ENCODE measurements around the gene CARMIL1. TPM values are rescaled to one million over a fixed set of nuclear protein-coding genes. Genes with fewer than 3 reads are reported as not detected.

CARMIL1 gene
- total RNA-seq, 1 donor from 2014 or later = 11.8 TPM

GRCh38 chr6:25322692-25323091 is 43.5 kb downstream of the CARMIL1 start:
- Mint-ChIP-seq H3K27me3 (no peaks in the 10 kb centered on the region), H3K4me3 (no peak overlapping the region), H3K4me1 (ENCODE audit: unreplicated experiment) (peaks cover 25% of the 10 kb centered on the region), H3K9me3 (no peaks in the 10 kb centered on the region), H3K27ac (no peak overlapping the region), H3K36me3 (no peaks in the 10 kb centered on the region)
- TF ChIP-seq CTCF (conservative IDR thresholded peaks at IDR 0.05) = no peak
- no peak for DNase-seq (ENCODE audit: extremely low spot score, unreplicated experiment)

DNA sequence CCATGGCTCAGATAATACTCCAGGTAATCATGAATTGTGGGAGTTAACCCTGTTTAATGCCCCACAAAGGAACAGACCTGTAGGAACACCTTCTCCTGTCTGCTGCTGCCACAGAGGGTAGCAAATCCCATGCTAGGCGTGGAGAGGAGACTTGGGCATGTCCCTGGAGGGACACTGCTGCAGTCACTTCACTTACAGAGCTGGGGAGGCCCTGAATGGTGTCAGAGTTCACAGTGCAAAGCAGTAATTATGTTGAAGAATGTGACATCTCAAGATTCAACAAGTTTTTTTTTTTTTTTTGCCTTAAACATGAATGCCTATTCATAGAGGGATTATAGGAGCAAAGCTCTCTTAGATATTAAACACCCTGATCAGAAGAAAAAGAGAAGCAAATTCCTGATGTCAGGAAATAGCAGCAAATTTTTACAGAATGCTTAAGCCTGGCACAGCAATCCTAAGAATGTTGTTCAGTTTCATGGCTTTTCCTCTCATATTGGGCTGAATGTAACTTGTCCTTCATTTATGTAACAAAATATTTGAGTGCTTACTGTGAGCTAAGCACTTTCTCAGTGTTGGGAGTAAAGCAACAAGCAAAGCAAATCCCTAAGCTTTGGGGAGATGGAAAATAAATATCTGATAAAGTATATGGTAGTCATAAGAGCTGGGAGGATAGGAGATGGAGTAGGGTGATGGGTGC is 45.0 kb downstream of the CARMIL1 start:
- Mint-ChIP-seq H3K9me3 (no peaks in the 10 kb centered on the region), H3K4me3 (peak overlapping the region; percentile 20), H3K27ac (peak overlapping the region; percentile 19), H3K27me3 (no peaks in the 10 kb centered on the region), H3K4me1 (ENCODE audit: unreplicated experiment) (peaks cover 25% of the 10 kb centered on the region), H3K36me3 (no peaks in the 10 kb centered on the region)
- DNase-seq (ENCODE audit: extremely low spot score, unreplicated experiment) = no peak
- TF ChIP-seq CTCF (conservative IDR thresholded peaks at IDR 0.05) = no peak

DNA sequence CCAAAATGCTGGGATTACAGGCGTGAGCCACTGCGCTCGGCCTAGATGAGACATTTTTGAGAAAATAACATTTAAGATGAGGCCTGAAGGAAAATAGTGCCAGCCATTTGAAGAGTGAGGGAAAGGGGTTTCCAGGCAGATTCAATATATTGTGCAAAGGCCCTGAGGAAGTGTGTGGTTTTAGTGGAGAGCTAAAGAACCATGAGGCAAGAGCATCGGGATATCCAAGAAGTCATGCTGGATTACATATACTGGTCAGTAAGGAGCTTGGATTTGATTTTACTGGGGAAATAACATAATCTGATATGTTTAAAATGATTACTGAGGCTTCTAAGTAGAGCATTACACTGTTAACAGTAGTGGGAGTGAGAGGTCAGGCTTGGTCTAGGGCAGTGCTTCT is 47.0 kb downstream of the CARMIL1 start:
- no peak for DNase-seq (ENCODE audit: extremely low spot score, unreplicated experiment)
- H3K36me3 Mint-ChIP-seq = no peaks in the 10 kb centered on the region
- H3K9me3 Mint-ChIP-seq = no peaks in the 10 kb centered on the region
- TF ChIP-seq CTCF (conservative IDR thresholded peaks at IDR 0.05) = no peak
- no peak overlapping the region for H3K4me3 Mint-ChIP-seq
- no peak overlapping the region for H3K27ac Mint-ChIP-seq
- peaks cover 27% of the 10 kb centered on the region for H3K4me1 Mint-ChIP-seq (ENCODE audit: unreplicated experiment)
- no peaks in the 10 kb centered on the region for H3K27me3 Mint-ChIP-seq

DNA sequence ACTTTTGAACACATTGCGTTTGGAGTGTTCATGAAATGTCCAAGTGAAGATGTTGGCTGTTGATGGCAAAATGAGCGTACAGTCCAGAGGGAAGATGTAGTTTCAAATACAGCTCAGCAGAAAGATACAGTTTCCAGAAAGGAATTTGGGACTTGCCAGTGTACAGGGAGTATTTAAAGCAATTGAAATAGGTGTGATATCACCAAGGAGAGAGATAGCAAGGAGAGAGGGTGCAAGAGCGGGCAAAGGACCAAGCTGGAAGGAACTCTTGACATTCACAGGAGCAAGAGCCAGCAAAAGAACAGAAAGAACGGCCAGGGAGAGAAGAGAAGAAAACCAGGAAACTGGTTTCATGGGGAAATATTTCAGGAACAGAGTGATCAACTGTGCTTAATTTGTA is 47.8 kb downstream of the CARMIL1 start:
- Mint-ChIP-seq H3K36me3 (no peaks in the 10 kb centered on the region), H3K4me1 (ENCODE audit: unreplicated experiment) (peaks cover 32% of the 10 kb centered on the region), H3K9me3 (no peaks in the 10 kb centered on the region), H3K4me3 (no peak overlapping the region), H3K27me3 (no peaks in the 10 kb centered on the region), H3K27ac (no peak overlapping the region)
- TF ChIP-seq CTCF (conservative IDR thresholded peaks at IDR 0.05) = no peak
- no peak for DNase-seq (ENCODE audit: extremely low spot score, unreplicated experiment)

DNA sequence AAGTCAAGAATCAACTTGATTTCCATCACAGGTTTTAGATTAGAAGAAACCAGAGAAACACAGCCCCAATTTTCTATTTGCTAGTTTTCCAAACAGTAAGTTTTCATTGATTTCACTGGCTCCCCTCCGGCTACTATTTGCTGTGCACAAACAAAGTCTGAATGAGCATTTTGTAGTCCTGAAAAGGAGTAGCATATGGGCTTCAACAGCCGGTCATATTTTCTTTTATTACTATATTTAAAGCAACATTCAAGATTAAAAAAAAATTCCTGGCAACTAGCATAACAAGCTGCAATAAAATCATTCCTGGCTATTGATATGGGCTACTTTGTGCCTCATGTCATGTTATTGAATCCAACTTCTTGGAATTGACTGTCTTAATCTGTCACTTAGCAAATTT is 48.3 kb downstream of the CARMIL1 start:
- H3K36me3 Mint-ChIP-seq = no peaks in the 10 kb centered on the region
- no peaks in the 10 kb centered on the region for H3K9me3 Mint-ChIP-seq
- no peak overlapping the region for H3K27ac Mint-ChIP-seq
- TF ChIP-seq CTCF (conservative IDR thresholded peaks at IDR 0.05) = no peak
- H3K4me3 Mint-ChIP-seq = no peak overlapping the region
- H3K4me1 Mint-ChIP-seq (ENCODE audit: unreplicated experiment) = peaks cover 34% of the 10 kb centered on the region
- DNase-seq (ENCODE audit: extremely low spot score, unreplicated experiment) = no peak
- no peaks in the 10 kb centered on the region for H3K27me3 Mint-ChIP-seq

All from type B pancreatic cell (in vitro differentiated cells).